Sciatic nerve (tissue), 2 donors: ENCODE measurements around the gene MUL1. TPM values are rescaled to one million over a fixed set of nuclear protein-coding genes. Genes with fewer than 3 reads are reported as not detected.
"Not testable (repeated sequence)": the region's sequence is repeated elsewhere in the genome, so short reads cannot be mapped to it uniquely, and the experiment has no call there.

Experiments
- ATAC-seq: fragments of 200-7000 bp; cut with Tn5 transposase; one replicate; pipeline ENCODE4 v1.9.1; 2020; ENCODE audit warnings: mild to moderate bottlenecking, moderate library complexity
- DNase-seq: peaks from one replicate; pipeline ENCODE4 v3.0.0-alpha.2; 2020; ENCODE audit warnings: low spot score
- intact Hi-C: fragments of 100-400 bp; cut with DNase I; formaldehyde crosslinking; loops from one replicate; pipeline ENCODE4 v1.14.2; 2022
- total RNA-seq: library from RNA; stranded (reverse); fragmentation: NEBNext Ultra II Directional; extraction: Animal tissue kit (Norgen Biotek cat#: 25700); gene quantifications from one replicate; pipeline ENCODE4 v1.2.1, GENCODE V29; 2021
- donor health status: DM: no; HTN: no; CAD: no.
- donor health status: DM: no; HTN: no; CAD: no.

MUL1 gene
- total RNA-seq, 1 donor from 2014 or later = 20.6 TPM

GRCh38 chr1:20521960-20522861, 14.3 kb upstream of the MUL1 start:
- peak; percentile 86 for DNase-seq
- ATAC-seq = peak; percentile 60

GRCh38 chr1:20519609-20520262, 11.8 kb upstream of the MUL1 start:
- intact Hi-C loops = loop anchor here (10.0 kb wide), 1 partner anchor 125 kb away; no protein-coding TSS in a partner anchor
- not testable (repeated sequence) for DNase-seq, ATAC-seq

More at GRCh38 chr1:20521960-20522861, 14.3 kb upstream of the MUL1 start:
- intact Hi-C loops = loop anchor here (10.0 kb wide), 1 partner anchor 123 kb away; no protein-coding TSS in a partner anchor

- no peak for ATAC-seq
- DNase-seq = no peak
- intact Hi-C loops = no loop called here
Observed at GRCh38 chr1:20511518-20512428, 3.8 kb upstream of the MUL1 start.

- intact Hi-C loops = no loop called here
- ATAC-seq (no peak), DNase-seq (no peak)
Observed at GRCh38 chr1:20508411-20508771, 440 bp upstream of the MUL1 start.

- no peak for DNase-seq
- ATAC-seq = no peak
- intact Hi-C loops = no loop called here
Observed at GRCh38 chr1:20507248-20507563, 745 bp downstream of the MUL1 start.

- intact Hi-C loops = no loop called here
- no peak for ATAC-seq
- no peak for DNase-seq
Observed at GRCh38 chr1:20505488-20505887, 2.5 kb downstream of the MUL1 start.

- DNase-seq (no peak), ATAC-seq (no peak)
- intact Hi-C loops = no loop called here
Observed at GRCh38 chr1:20500716-20501115, 7.2 kb downstream of the MUL1 start.

- DNase-seq (no peak), ATAC-seq (no peak)
- intact Hi-C loops = no loop called here
Observed at GRCh38 chr1:20499718-20500117, 8.2 kb downstream of the MUL1 start.

GRCh38 chr1:20499105-20499504, 8.8 kb downstream of the MUL1 start:
- ATAC-seq (no peak), DNase-seq (no peak)
- intact Hi-C loops = no loop called here

- intact Hi-C loops = no loop called here
- ATAC-seq (no peak), DNase-seq (no peak)
Observed at GRCh38 chr1:20498116-20498515, 9.8 kb downstream of the MUL1 start.

GRCh38 chr1:20497506-20497905, 10.4 kb downstream of the MUL1 start:
- DNase-seq = no peak
- no peak for ATAC-seq
- intact Hi-C loops = no loop called here

GRCh38 chr1:20496725-20497383, 11.1 kb downstream of the MUL1 start:
- ATAC-seq, intact Hi-C loops, DNase-seq: not testable (repeated sequence)

- intact Hi-C loops = no loop called here
- DNase-seq (no peak), ATAC-seq (no peak)
Observed at GRCh38 chr1:20496241-20496661, 11.7 kb downstream of the MUL1 start.

- ATAC-seq (no peak), DNase-seq (no peak)
- intact Hi-C loops = no loop called here
Observed at GRCh38 chr1:20495661-20496060, 12.3 kb downstream of the MUL1 start.

GRCh38 chr1:20494609-20495311, 13.2 kb downstream of the MUL1 start:
- no peak for DNase-seq
- ATAC-seq = no peak
- intact Hi-C loops = loop anchor here (5.0 kb wide), 1 partner anchor 282 kb away; no protein-coding TSS in a partner anchor

GRCh38 chr1:20493839-20494608, 13.9 kb downstream of the MUL1 start:
- DNase-seq (peak; percentile 92), ATAC-seq (peak; percentile 90)
- intact Hi-C loops = loop anchor here (5.0 kb wide), 1 partner anchor 282 kb away; no protein-coding TSS in a partner anchor

GRCh38 chr1:20493309-20493708, 14.6 kb downstream of the MUL1 start:
- intact Hi-C loops = loop anchor here (5.0 kb wide), 1 partner anchor 281 kb away; no protein-coding TSS in a partner anchor
- ATAC-seq = peak; percentile 25

More at GRCh38 chr1:20493309-20493708, 14.6 kb downstream of the MUL1 start:
- no peak for DNase-seq
